Kidney capillary endothelial cell (primary cell): ENCODE results near the gene RDH13.
A peak's percentile ranks its signal among the peaks of the same experiment; 100 is the strongest.

Source experiments
- DNase-seq: peaks from one replicate; pipeline ENCODE4 v3.0.0-alpha.2; 2018; ENCODE audit warnings: low spot score

Gene RDH13

GRCh38 chr19:55091955-55092354 lies 29.0 kb upstream of the RDH13 start:
- DNase-seq = no peak

GRCh38 chr19:55091126-55091910 lies 28.4 kb upstream of the RDH13 start:
- DNase-seq = no peak

GRCh38 chr19:55090564-55090963 lies 27.6 kb upstream of the RDH13 start:
- no peak for DNase-seq

- DNase-seq = no peak
These were observed 26.5 kb upstream of the RDH13 start for GRCh38 chr19:55089342-55089944.

GRCh38 chr19:55088543-55089341 lies 25.8 kb upstream of the RDH13 start:
- DNase-seq = peak; percentile 62

GRCh38 chr19:55088021-55088451 lies 25.1 kb upstream of the RDH13 start:
- DNase-seq = no peak

GRCh38 chr19:55087542-55087901 lies 24.6 kb upstream of the RDH13 start:
- peak; percentile 32 for DNase-seq

GRCh38 chr19:55086730-55087541 lies 24.0 kb upstream of the RDH13 start:
- DNase-seq = peak; percentile 96

- DNase-seq = no peak
These were observed 23.2 kb upstream of the RDH13 start for GRCh38 chr19:55085923-55086715.

GRCh38 chr19:55084416-55084815 lies 21.5 kb upstream of the RDH13 start:
- DNase-seq = no peak

GRCh38 chr19:55083004-55083850 lies 20.3 kb upstream of the RDH13 start:
- no peak for DNase-seq

- no peak for DNase-seq
These were observed 19.3 kb upstream of the RDH13 start for GRCh38 chr19:55082020-55082851.

- no peak for DNase-seq
These were observed 18.7 kb upstream of the RDH13 start for GRCh38 chr19:55081770-55082019.

GRCh38 chr19:55080968-55081769 lies 18.2 kb upstream of the RDH13 start:
- DNase-seq = no peak

- DNase-seq = no peak
These were observed 17.4 kb upstream of the RDH13 start for GRCh38 chr19:55080121-55080967.

GRCh38 chr19:55079400-55080038 lies 16.6 kb upstream of the RDH13 start:
- no peak for DNase-seq

GRCh38 chr19:55078996-55079395 lies 16.0 kb upstream of the RDH13 start:
- DNase-seq = no peak
